Fibroblast of villous mesenchyme (primary cell): ENCODE results near the gene MMADHC. TPM values are rescaled to one million over a fixed set of nuclear protein-coding genes. Genes with fewer than 3 reads are reported as not detected.
"Not testable (repeated sequence)": the region's sequence is repeated elsewhere in the genome, so short reads cannot be mapped to it uniquely, and the experiment has no call there.

Source experiments
- DNase-seq: peaks from one replicate; pipeline ENCODE4 v3.0.0-alpha.2; 2010; ENCODE audit warnings: low read depth
- H3K4me3 ChIP-seq: 2 replicates; pipeline ENCODE4 v1.5.1; 2011; ENCODE audit warnings: low read depth, mild to moderate bottlenecking, low read length
- CTCF ChIP-seq: IDR thresholded peaks from 2 replicates; pipeline ENCODE4 v1.5.1; 2012; ENCODE audit warnings: low read depth, mild to moderate bottlenecking, low read length; ENCODE audit not compliant: insufficient read depth
- total RNA-seq: library from RNA; depleted of rRNA; stranded (reverse); fragments of >200 nt; gene quantifications from 2 replicates; pipeline ENCODE4 v1.2.3, GENCODE V29; 2012

Gene MMADHC
- total RNA-seq, 1 donor = 265 TPM

DNA sequence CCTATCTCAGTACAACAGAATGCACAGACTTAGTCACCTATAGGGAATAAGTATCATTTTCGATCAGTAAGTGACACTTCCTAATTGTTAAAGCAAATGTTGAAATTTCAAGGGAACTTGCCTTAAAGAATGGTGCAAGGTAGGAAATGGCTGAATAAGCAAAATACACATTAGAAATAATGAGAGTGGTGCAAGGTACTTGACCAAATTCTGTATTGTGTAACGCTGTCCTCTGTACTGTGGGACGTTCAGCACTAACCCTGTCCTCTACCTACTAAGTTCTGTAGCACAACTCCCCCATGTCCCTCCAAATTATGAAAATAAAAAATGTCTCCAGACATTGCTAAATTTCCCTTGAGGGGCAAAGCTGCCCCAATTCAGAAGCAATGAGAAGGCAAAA lies 19.4 kb downstream of the MMADHC start:
- no peak for TF ChIP-seq CTCF
- H3K4me3 ChIP-seq = no peak overlapping the region
- DNase-seq = no peak

DNA sequence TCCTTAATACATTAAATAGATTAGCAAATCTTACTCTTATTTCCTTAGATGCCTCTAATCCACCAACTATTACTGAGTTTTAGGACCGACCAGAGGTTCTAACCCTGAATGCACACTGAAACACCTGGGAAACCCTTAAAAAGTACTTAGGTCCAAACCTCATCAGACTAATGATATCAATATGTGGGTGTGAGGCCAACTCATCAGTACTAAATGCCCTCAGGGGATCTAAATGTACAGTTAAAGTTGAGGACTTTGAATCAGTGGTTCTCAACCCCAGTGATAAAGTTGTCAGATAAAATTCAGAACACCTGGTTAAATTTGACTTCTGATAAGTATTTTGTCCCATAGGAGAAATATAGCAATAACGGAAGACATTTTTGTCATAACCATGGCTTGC lies 20.9 kb downstream of the MMADHC start:
- TF ChIP-seq CTCF = no peak
- no peak for DNase-seq
- no peak overlapping the region for H3K4me3 ChIP-seq

GRCh38 chr2:149565625-149566024 lies 21.9 kb downstream of the MMADHC start:
- not testable (repeated sequence) for H3K4me3 ChIP-seq, DNase-seq

DNA sequence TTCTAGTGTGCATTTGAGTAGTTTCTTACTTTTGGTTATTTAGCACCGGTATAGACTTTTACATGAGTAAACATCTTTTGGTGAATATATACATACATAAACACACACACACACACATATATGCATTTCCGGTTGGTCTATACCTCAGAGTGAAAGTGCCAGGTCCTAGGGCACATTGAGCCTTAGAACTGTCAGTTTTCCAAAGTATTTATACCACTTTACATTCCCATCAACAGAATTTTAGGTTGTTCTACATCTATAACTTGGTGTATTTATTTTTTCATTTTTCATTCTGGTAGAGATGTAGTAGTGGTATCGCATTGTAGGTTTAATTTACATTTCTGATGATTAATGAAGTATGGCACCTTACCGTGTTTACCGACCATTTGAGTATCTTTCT lies 22.6 kb downstream of the MMADHC start:
- H3K4me3 ChIP-seq = no peak overlapping the region
- no peak for DNase-seq
- no peak for TF ChIP-seq CTCF

GRCh38 chr2:149564097-149564496 lies 23.5 kb downstream of the MMADHC start:
- H3K4me3 ChIP-seq = no peak overlapping the region
- no peak for DNase-seq
- no peak for TF ChIP-seq CTCF

GRCh38 chr2:149562324-149562723 lies 25.3 kb downstream of the MMADHC start:
- DNase-seq = peak; percentile 65
- peak overlapping the region; percentile 29 for H3K4me3 ChIP-seq

DNA sequence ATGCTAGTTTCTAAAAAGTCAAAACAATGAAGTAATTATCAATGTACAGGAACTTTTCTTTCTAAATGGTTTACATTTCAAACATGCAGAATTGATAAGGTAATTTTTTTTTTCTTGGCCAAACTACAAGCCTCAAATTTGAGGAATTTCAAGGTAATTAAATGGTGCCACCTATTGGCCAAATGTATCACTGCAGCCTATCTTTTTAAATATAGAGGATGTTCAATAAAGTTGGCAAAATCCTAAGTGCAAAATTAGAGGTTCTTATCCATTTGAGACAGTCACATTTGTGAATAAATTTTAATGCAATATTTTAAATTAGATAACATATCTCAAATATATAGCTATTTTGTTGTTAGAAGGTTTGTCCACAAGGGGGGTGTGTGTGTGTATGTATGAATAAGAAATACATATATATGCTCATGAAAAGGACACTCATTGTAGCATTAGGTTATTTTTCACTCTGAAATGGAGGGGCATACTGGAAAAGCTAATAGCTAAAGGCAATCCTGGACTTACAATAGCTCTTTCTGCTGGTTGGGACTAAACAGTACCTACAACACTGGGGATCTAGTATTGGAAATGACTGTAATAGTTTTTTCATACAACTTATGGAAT lies 26.2 kb downstream of the MMADHC start:
- peak; percentile 74 for TF ChIP-seq CTCF
- peak; percentile 50 for DNase-seq
- no peak overlapping the region for H3K4me3 ChIP-seq

More at GRCh38 chr2:149562324-149562723, 25.3 kb downstream of the MMADHC start:
- TF ChIP-seq CTCF = no peak
